LNCaP clone FGC (cell line): Measurements from ENCODE around the gene SEL1L3.

Experiments used
- DNase-seq: peaks from one replicate; pipeline ENCODE4 v3.0.0-alpha.2; 2011; ENCODE audit warnings: low read depth
- H3K4me3 ChIP-seq: 2 replicates; pipeline ENCODE4 v1.5.1; 2011; ENCODE audit warnings: mild to moderate bottlenecking, low read depth, low read length, control low read depth
- TF ChIP-seq, protein P1 (sequence below): IDR thresholded peaks from 2 replicates; pipeline ENCODE4 v1.5.1; 2012; ENCODE audit warnings: mild to moderate bottlenecking; ENCODE audit not compliant: control insufficient read depth, insufficient read depth; ENCODE audit errors: extremely low read depth

The SEL1L3 gene

DNA sequence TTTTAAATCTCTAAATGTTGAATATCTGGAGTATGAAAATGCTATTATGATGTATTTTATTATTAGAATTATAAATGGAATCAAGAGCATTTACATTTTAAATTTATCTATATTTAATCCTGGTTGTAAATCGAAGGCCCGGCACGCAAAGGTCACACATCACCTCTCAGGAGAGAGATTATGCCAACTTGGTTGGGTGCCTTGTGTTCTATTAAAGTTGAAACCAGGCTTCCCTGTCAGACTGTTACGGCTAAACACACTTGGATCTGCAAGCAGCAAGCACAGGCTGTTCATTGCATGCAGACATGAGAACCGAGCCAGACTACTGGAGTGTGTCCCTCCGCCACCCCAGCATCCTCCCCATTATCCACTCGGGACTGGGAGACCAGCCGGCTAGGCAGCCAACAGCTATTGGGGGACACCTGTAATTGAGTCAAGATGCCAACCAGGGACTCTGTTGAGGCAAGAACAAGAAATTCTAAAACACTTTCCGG, 16.4 kb upstream of the SEL1L3 start:
- TF ChIP-seq, protein P1, sequence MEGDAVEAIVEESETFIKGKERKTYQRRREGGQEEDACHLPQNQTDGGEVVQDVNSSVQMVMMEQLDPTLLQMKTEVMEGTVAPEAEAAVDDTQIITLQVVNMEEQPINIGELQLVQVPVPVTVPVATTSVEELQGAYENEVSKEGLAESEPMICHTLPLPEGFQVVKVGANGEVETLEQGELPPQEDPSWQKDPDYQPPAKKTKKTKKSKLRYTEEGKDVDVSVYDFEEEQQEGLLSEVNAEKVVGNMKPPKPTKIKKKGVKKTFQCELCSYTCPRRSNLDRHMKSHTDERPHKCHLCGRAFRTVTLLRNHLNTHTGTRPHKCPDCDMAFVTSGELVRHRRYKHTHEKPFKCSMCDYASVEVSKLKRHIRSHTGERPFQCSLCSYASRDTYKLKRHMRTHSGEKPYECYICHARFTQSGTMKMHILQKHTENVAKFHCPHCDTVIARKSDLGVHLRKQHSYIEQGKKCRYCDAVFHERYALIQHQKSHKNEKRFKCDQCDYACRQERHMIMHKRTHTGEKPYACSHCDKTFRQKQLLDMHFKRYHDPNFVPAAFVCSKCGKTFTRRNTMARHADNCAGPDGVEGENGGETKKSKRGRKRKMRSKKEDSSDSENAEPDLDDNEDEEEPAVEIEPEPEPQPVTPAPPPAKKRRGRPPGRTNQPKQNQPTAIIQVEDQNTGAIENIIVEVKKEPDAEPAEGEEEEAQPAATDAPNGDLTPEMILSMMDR: no peak
- no peak for DNase-seq
- H3K4me3 ChIP-seq: no peak overlapping the region

DNA sequence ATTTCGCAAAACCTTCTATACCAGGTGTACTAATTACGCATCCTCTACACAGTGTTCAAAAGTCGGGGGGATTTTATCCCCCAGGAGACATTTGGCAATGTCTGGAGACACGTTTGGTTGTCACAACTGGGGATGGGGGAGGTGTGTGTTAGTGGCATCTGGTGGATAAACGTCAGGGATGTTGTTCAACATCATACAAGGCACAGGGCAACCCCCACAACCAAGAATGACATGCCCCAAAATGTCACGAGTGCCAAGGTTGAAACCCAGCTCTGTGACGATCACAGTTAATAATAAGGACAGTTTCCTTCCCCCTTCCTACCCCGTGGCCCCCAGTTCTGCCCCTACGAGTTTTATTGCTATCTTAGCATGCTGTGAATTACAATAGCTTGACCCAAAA, 15.9 kb upstream of the SEL1L3 start:
- TF ChIP-seq, protein P1: no peak
- DNase-seq: no peak
- no peak overlapping the region for H3K4me3 ChIP-seq

DNA sequence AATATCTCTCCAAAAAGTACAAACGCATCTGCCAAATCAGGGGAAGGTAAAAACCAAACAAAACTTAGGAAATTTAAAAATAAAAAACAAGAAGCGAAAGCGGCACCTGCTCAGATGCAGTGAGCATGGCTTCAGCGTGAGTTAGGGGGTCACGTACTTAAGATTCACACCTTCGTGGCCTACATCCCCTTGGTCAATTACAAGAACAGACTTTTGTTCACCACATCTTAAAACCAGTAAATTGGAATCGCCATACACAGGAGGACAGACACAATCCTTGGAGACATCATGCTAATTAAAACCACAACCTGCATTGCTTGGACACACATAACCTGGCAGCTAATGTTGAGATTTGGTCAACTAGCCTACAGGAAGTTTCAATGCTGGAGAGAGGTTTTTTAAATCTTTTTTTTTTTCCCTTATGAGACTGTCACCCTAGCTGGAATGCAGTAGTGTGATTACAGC, 12.5 kb upstream of the SEL1L3 start:
- TF ChIP-seq, protein P1: no peak
- H3K4me3 ChIP-seq: no peak overlapping the region
- DNase-seq: no peak

DNA sequence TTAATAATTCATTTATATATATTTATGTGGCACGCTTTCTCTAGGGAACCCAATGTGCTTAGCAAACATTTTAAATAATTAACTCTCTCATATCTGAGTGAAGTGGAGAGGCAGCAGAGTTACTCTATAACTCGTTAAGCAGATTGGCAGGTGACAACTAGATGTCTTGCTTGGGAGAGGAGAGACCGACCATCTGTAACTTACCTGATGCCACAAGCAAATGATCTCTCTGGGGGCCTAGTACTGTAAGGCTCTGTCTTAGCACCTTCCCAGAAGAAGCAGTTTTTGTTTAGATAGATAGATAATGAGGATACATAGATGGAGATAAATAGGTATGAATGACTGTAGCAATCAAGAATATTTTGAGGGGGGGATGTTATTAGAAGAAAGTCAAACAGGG, 11.9 kb upstream of the SEL1L3 start:
- DNase-seq: no peak
- TF ChIP-seq, protein P1: no peak
- no peak overlapping the region for H3K4me3 ChIP-seq

DNA sequence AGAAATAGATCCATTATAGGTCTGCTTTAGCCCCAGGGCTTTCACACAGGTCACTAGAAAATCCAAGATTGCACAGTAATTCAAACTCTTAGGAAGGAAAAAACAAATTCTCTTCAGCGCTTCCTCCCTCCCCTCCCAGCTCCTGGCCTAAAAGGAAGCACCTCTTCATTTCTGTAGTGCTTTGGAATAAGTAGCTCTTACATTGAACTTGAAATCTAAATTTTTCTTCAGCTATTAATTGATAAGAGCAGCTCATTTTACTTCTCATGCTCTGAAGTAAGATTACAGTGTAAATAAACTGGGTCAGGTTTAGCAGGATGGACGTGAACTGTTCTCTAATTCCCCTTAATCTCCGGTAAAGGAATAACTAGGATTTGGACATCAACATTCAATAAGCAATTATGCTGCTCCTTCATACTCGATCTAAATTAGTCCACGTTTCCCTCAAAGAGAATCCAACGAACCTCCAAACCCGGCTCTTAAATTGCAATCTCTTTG, 10.9 kb upstream of the SEL1L3 start:
- no peak overlapping the region for H3K4me3 ChIP-seq
- TF ChIP-seq, protein P1: no peak
- no peak for DNase-seq

DNA sequence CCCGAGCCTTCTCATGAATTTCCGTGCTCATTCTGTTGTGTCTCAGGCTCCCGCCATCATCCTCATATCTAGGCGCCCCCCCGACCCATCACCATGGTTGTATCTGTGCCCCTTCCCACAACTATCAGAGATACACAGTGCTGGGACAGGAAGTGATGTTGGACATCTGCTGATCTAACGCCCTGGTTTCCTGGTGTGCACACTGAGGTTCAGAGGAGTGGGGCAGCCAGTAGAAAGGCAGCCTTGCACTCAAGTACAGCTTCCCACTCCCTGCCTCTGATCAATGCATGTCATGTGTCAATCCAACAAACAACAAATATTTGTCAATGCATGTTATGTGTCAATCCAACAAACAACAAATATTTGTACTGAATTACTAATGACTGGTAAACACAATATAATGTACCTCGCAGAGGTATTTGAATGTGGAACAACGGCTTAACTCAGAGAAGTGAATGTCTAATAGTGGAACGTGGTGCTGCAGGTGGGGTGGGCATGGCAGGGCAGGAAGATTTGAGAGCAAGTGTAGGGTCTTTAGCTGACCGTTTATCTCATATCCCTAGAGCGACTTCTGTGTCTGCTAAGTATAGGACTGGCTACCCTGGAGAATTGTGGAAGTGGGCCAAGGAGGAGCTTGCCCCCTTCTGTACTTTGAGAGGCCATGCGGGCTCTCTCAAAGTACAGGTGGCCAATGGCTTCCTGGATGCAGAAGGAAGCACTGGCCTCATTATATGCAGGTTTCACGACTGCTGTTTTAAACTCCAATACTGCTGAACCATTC, 10.3 kb upstream of the SEL1L3 start:
- H3K4me3 ChIP-seq: no peak overlapping the region
- no peak for DNase-seq
- TF ChIP-seq, protein P1: no peak
